ENCODE data around the gene RBL2. TPM values are rescaled to one million over a fixed set of nuclear protein-coding genes. Genes with fewer than 3 reads are reported as not detected.
A peak's percentile ranks its signal among the peaks of the same experiment; 100 is the strongest.

Gene RBL2
- total and polyA plus RNA-seq, 4 donors: 30.8 to 165 (median 46.9) TPM

GRCh38 chr16:53433509-53433908, 762 bp upstream of the RBL2 start:
- Histone ChIP-seq H3K9ac (ENCODE audit: insufficient read depth in 1 of 2, low read length in 2 of 2) (no peak overlapping the region), H3K9me3 (ENCODE audit: control insufficient read depth in 4 of 4, insufficient read depth in 3 of 4, low read length in 3 of 4) (peaks cover 0 to 3% (median 0%) of the 10 kb centered on the region in 4 donors), H3K36me3 (ENCODE audit: control insufficient read depth in 4 of 4, insufficient read depth in 4 of 4, low read length in 4 of 4) (no peaks in the 10 kb centered on the region), H3K4me1 (ENCODE audit: control insufficient read depth in 5 of 5, insufficient read depth in 5 of 5, low read length in 5 of 5) (peaks cover 0 to 16% (median 6%) of the 10 kb centered on the region in 5 donors), H3K27me3 (ENCODE audit: control insufficient read depth in 3 of 3, insufficient read depth in 3 of 3, low read length in 2 of 3) (no peaks in the 10 kb centered on the region), H3K4me3 (no peak overlapping the region), H3K27ac (ENCODE audit: low read depth in 1 of 2, low read length in 1 of 2) (peak overlapping the region in 1 of 2 donors; percentile 45)
- ATAC-seq (ENCODE audit: insufficient read depth, low FRiP score) (no peak), DNase-seq (peak; percentile 58 to 78 (median 72))
- 73 to 81% methylated on average over 7 of the region's 7 CpGs for WGBS, 2 donors
- TF ChIP-seq CTCF (IDR thresholded peaks at IDR 0.05; ENCODE audit: control extremely low read depth, extremely low read depth): no peak

DNA sequence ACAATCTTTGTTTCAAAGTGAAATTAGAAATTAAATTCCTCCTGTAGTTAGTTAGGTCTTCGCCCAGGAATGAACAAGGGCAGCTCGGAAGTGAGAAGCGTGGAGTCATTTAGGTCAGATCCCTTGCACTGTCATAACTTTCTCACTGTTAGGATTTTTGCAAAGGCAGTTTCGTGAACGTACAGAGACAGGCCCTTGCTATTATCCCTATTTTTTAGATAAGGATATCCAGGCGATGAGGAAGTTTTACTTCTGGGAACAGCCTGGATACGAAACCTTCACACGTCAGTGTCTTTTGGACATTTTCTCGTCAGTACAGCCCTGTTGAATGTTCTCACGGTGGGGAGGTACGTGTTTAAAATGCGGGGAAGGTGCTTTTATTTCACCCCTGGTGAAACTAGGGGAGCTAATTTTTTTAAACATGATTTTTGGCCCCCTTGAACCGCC, 318 bp upstream of the RBL2 start:
- Histone ChIP-seq H3K4me1 (ENCODE audit: control insufficient read depth in 5 of 5, insufficient read depth in 5 of 5, low read length in 5 of 5) (peaks cover 0 to 16% (median 6%) of the 10 kb centered on the region in 5 donors), H3K9me3 (ENCODE audit: control insufficient read depth in 4 of 4, insufficient read depth in 3 of 4, low read length in 3 of 4) (peaks cover 0 to 3% (median 0%) of the 10 kb centered on the region in 4 donors), H3K4me3 (peak overlapping the region; percentile 100), H3K27me3 (ENCODE audit: control insufficient read depth in 3 of 3, insufficient read depth in 3 of 3, low read length in 2 of 3) (no peaks in the 10 kb centered on the region), H3K36me3 (ENCODE audit: control insufficient read depth in 4 of 4, insufficient read depth in 4 of 4, low read length in 4 of 4) (no peaks in the 10 kb centered on the region), H3K9ac (ENCODE audit: insufficient read depth in 1 of 2, low read length in 2 of 2) (peak overlapping the region in 1 of 2 donors; percentile 87), H3K27ac (ENCODE audit: low read depth in 1 of 2, low read length in 1 of 2) (peak overlapping the region; percentile 96 to 100)
- DNase-seq (no peak), ATAC-seq (ENCODE audit: insufficient read depth, low FRiP score) (no peak)
- TF ChIP-seq CTCF (IDR thresholded peaks at IDR 0.05; ENCODE audit: control extremely low read depth, extremely low read depth): no peak
- 23 to 27% methylated on average over 13 of the region's 13 CpGs for WGBS, 2 donors

DNA sequence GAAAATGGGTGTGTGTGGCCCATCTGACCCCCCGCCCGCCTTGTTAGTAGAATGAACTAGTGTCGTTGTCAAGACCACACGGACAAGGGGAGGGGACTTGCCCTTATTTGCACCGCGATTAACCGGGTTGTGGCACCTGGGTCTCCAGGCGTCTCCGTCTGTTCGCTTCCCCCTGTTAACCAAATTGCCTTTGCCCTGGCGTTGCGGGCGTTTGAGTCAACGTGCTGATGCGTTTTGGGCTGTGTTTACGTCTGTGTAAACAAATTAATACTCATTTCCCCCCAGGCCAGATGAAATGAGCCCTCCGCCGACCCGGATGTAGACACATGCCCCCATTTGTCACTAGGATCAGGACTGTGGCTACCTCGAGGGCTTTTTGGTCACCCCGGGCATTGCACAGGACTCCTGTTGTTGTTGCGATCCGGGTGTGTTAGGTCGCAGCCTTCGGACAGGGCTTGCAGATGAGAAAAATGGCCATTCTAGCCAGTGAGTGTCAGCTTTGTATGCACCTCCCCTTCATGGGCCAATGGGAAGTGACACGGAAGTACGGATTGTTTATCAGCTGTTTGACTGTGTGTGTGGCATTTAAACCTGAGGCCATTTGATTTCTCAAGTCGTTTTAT, 906 bp downstream of the RBL2 start:
- H3K4me1 ChIP-seq (ENCODE audit: control insufficient read depth in 5 of 5, insufficient read depth in 5 of 5, low read length in 5 of 5): peaks cover 0 to 16% (median 6%) of the 10 kb centered on the region in 5 donors
- peaks cover 0 to 2% (median 0%) of the 10 kb centered on the region in 4 donors for H3K36me3 ChIP-seq (ENCODE audit: control insufficient read depth in 4 of 4, insufficient read depth in 4 of 4, low read length in 4 of 4)
- H3K4me3 ChIP-seq: peak overlapping the region; percentile 100
- peak overlapping the region; percentile 77 to 86 for H3K9ac ChIP-seq (ENCODE audit: insufficient read depth in 1 of 2, low read length in 2 of 2)
- H3K27me3 ChIP-seq (ENCODE audit: control insufficient read depth in 3 of 3, insufficient read depth in 3 of 3, low read length in 2 of 3): no peaks in the 10 kb centered on the region
- WGBS, 2 donors: 0% methylated on average over 28 of the region's 28 CpGs
- no peak for TF ChIP-seq CTCF (IDR thresholded peaks at IDR 0.05; ENCODE audit: control extremely low read depth, extremely low read depth)
- DNase-seq: peak; percentile 75 to 91 (median 90)
- ATAC-seq (ENCODE audit: insufficient read depth, low FRiP score): peak; percentile 75
- no peaks in the 10 kb centered on the region for H3K9me3 ChIP-seq (ENCODE audit: control insufficient read depth in 4 of 4, insufficient read depth in 3 of 4, low read length in 3 of 4)
- peak overlapping the region; percentile 96 to 100 for H3K27ac ChIP-seq (ENCODE audit: low read depth in 1 of 2, low read length in 1 of 2)
